Stomach smooth muscle (tissue), 2 donors: ENCODE data around the gene GSTO2.
A peak's percentile ranks its signal among the peaks of the same experiment; 100 is the strongest.

Source experiments
- H3K27ac ChIP-seq: one replicate; pipeline ENCODE4 v1.7.0; 2013; ENCODE audit warnings: mild to moderate bottlenecking, low read length, inconsistent platforms
- H3K27me3 ChIP-seq, 2 donors: one replicate each; pipeline ENCODE4 v1.7.0; 2013; ENCODE audit warnings: low read length in 2 of 2; ENCODE audit not compliant: insufficient read depth in 2 of 2, control insufficient read depth in 1 of 2
- H3K36me3 ChIP-seq, 2 donors: one replicate each; pipeline ENCODE4 v1.7.0; 2013; ENCODE audit warnings: low read length in 2 of 2; ENCODE audit not compliant: control insufficient read depth in 2 of 2, insufficient read depth in 2 of 2
- H3K4me1 ChIP-seq: one replicate; pipeline ENCODE4 v1.7.0; 2013; ENCODE audit warnings: low read length; ENCODE audit not compliant: control insufficient read depth, insufficient read depth
- H3K4me3 ChIP-seq, 2 donors: one replicate each; pipeline ENCODE4 v1.7.0; 2013; ENCODE audit warnings: low read length in 2 of 2
- H3K9ac ChIP-seq, 2 donors: one replicate each; pipeline ENCODE4 v1.7.0; 2013; ENCODE audit warnings: low read length in 2 of 2, mild to moderate bottlenecking in 1 of 2
- H3K9me3 ChIP-seq, 2 donors: one replicate each; pipeline ENCODE4 v1.7.0; 2013; ENCODE audit warnings: low read length in 2 of 2; ENCODE audit not compliant: control insufficient read depth in 2 of 2
- donor health status: healthy.
- donor health status: Pancreatic carcinoma.

GSTO2 gene

GRCh38 chr10:104262055-104262454, 6.9 kb upstream of the GSTO2 start:
- no peaks in the 10 kb centered on the region for H3K9me3 ChIP-seq
- H3K9ac ChIP-seq, result no peak overlapping the region
- no peak overlapping the region for H3K27ac ChIP-seq
- H3K4me3 ChIP-seq, result no peak overlapping the region
- H3K36me3 ChIP-seq, result peaks cover 41 to 52% of the 10 kb centered on the region in 2 donors
- no peaks in the 10 kb centered on the region for H3K27me3 ChIP-seq
- H3K4me1 ChIP-seq, result peaks cover 2% of the 10 kb centered on the region

GRCh38 chr10:104264783-104265182, 4.2 kb upstream of the GSTO2 start:
- H3K4me1 ChIP-seq, result peaks cover 11% of the 10 kb centered on the region
- no peak overlapping the region for H3K27ac ChIP-seq
- H3K36me3 ChIP-seq, result peaks cover 36 to 44% of the 10 kb centered on the region in 2 donors

GRCh38 chr10:104267721-104268404, 1.1 kb upstream of the GSTO2 start:
- peak overlapping the region; percentile 70 to 86 for H3K9ac ChIP-seq
- peaks cover 14 to 20% of the 10 kb centered on the region in 2 donors for H3K36me3 ChIP-seq
- peak overlapping the region; percentile 72 for H3K27ac ChIP-seq
- no peaks in the 10 kb centered on the region for H3K27me3 ChIP-seq
- peaks cover 9% of the 10 kb centered on the region for H3K4me1 ChIP-seq
- H3K9me3 ChIP-seq, result no peaks in the 10 kb centered on the region
- H3K4me3 ChIP-seq, result peak overlapping the region; percentile 64 to 82

More at GRCh38 chr10:104264783-104265182, 4.2 kb upstream of the GSTO2 start:
- Histone ChIP-seq H3K4me3 (no peak overlapping the region), H3K27me3 (no peaks in the 10 kb centered on the region), H3K9me3 (no peaks in the 10 kb centered on the region), H3K9ac (no peak overlapping the region)

- Histone ChIP-seq H3K4me1 (peaks cover 9% of the 10 kb centered on the region), H3K4me3 (peak overlapping the region; percentile 64 to 82), H3K9me3 (no peaks in the 10 kb centered on the region), H3K27ac (peak overlapping the region; percentile 72), H3K36me3 (peaks cover 14 to 15% of the 10 kb centered on the region in 2 donors), H3K9ac (peak overlapping the region; percentile 70 to 86), H3K27me3 (no peaks in the 10 kb centered on the region)
These were observed 625 bp upstream of the GSTO2 start for GRCh38 chr10:104268405-104268712.

GRCh38 chr10:104273286-104273685, 4.3 kb downstream of the GSTO2 start:
- Histone ChIP-seq H3K27me3 (peaks cover 9 to 17% of the 10 kb centered on the region in 2 donors), H3K4me1 (peaks cover 7% of the 10 kb centered on the region), H3K36me3 (no peaks in the 10 kb centered on the region), H3K9me3 (no peaks in the 10 kb centered on the region), H3K9ac (no peak overlapping the region), H3K27ac (no peak overlapping the region), H3K4me3 (no peak overlapping the region)

GRCh38 chr10:104273899-104274575, 5.1 kb downstream of the GSTO2 start:
- Histone ChIP-seq H3K9ac (no peak overlapping the region), H3K27ac (no peak overlapping the region), H3K4me1 (peaks cover 5% of the 10 kb centered on the region), H3K36me3 (no peaks in the 10 kb centered on the region), H3K4me3 (no peak overlapping the region), H3K9me3 (no peaks in the 10 kb centered on the region), H3K27me3 (peaks cover 9 to 17% of the 10 kb centered on the region in 2 donors)

GRCh38 chr10:104274762-104275721, 6.1 kb downstream of the GSTO2 start:
- H3K27me3 ChIP-seq, result peaks cover 9 to 17% of the 10 kb centered on the region in 2 donors
- H3K9ac ChIP-seq, result no peak overlapping the region
- H3K27ac ChIP-seq, result no peak overlapping the region
- H3K9me3 ChIP-seq, result no peaks in the 10 kb centered on the region
- no peaks in the 10 kb centered on the region for H3K36me3 ChIP-seq
- no peaks in the 10 kb centered on the region for H3K4me1 ChIP-seq
- H3K4me3 ChIP-seq, result peak overlapping the region in 1 of 2 donors; percentile 9

GRCh38 chr10:104276192-104276591, 7.2 kb downstream of the GSTO2 start:
- H3K36me3 ChIP-seq, result no peaks in the 10 kb centered on the region
- H3K27ac ChIP-seq, result no peak overlapping the region
- H3K4me1 ChIP-seq, result no peaks in the 10 kb centered on the region
- H3K4me3 ChIP-seq, result no peak overlapping the region
- no peak overlapping the region for H3K9ac ChIP-seq
- H3K9me3 ChIP-seq, result no peaks in the 10 kb centered on the region
- peaks cover 9 to 17% of the 10 kb centered on the region in 2 donors for H3K27me3 ChIP-seq

- no peak overlapping the region for H3K27ac ChIP-seq
- H3K9me3 ChIP-seq, result no peaks in the 10 kb centered on the region
- H3K9ac ChIP-seq, result no peak overlapping the region
- H3K27me3 ChIP-seq, result peaks cover 9 to 17% of the 10 kb centered on the region in 2 donors
- no peak overlapping the region for H3K4me3 ChIP-seq
- H3K4me1 ChIP-seq, result no peaks in the 10 kb centered on the region
- no peaks in the 10 kb centered on the region for H3K36me3 ChIP-seq
These were observed 8.8 kb downstream of the GSTO2 start for GRCh38 chr10:104277785-104278184.

GRCh38 chr10:104279550-104280259, 10.7 kb downstream of the GSTO2 start:
- H3K4me3 ChIP-seq, result no peak overlapping the region
- no peaks in the 10 kb centered on the region for H3K4me1 ChIP-seq
- peaks cover 4 to 14% of the 10 kb centered on the region in 2 donors for H3K27me3 ChIP-seq
- H3K27ac ChIP-seq, result no peak overlapping the region
- no peaks in the 10 kb centered on the region for H3K36me3 ChIP-seq
- H3K9me3 ChIP-seq, result no peaks in the 10 kb centered on the region
- no peak overlapping the region for H3K9ac ChIP-seq
